ENCODE measurements around the gene ZMYM4. TPM values are rescaled to one million over a fixed set of nuclear protein-coding genes. Genes with fewer than 3 reads are reported as not detected.

Gene ZMYM4
- polyA plus RNA-seq, 1 donor (not counting 4 experiments of a cell fraction or from before 2014, with no cell fraction given) = 24.8 TPM

GRCh38 chr1:35453031-35453430, 184.5 kb downstream of the ZMYM4 start:
- DNase-seq (ENCODE audit: low read depth, low spot score) = no peak
- Histone ChIP-seq H3K4me2 (ENCODE audit: control insufficient read depth, extremely low read depth, insufficient read depth, low read depth, low read length) (no peak overlapping the region), H3K4me3 (ENCODE audit: control insufficient read depth in 2 of 3, extremely low read depth in 1 of 3, insufficient read depth in 2 of 3, low read depth in 1 of 3, low read length in 3 of 3) (no peak overlapping the region), H3K9me3 (ENCODE audit: control insufficient read depth, low read depth, low read length) (no peaks in the 10 kb centered on the region), H2AFZ (ENCODE audit: control insufficient read depth, low read length) (no peak overlapping the region), H3K27ac (ENCODE audit: control insufficient read depth, insufficient read depth, low read length) (no peak overlapping the region), H3K9ac (ENCODE audit: control insufficient read depth, extremely low read depth, insufficient read depth, low read length) (no peak overlapping the region), H3K36me3 (ENCODE audit: control insufficient read depth in 2 of 2, extremely low read depth in 1 of 2, insufficient read depth in 2 of 2, low read length in 2 of 2) (peaks cover 16% of the 10 kb centered on the region in 2 experiments), H3K27me3 (ENCODE audit: control insufficient read depth, extremely low read depth, insufficient read depth, low read length) (no peaks in the 10 kb centered on the region), H4K20me1 (ENCODE audit: control insufficient read depth, extremely low read depth, insufficient read depth, low read length) (no peaks in the 10 kb centered on the region), H3K9me1 (ENCODE audit: control insufficient read depth, extremely low read depth, insufficient read depth, low read length) (peaks cover 2% of the 10 kb centered on the region), H3K4me1 (ENCODE audit: control insufficient read depth, extremely low read depth, insufficient read depth, low read length) (peaks cover 22% of the 10 kb centered on the region), H3K79me2 (ENCODE audit: control insufficient read depth, insufficient read depth, low read length) (no peaks in the 10 kb centered on the region)
- dilution Hi-C loops (cut with MboI; ENCODE audit: extremely low pct_ligation_motif_present, low sequenced_read_pairs) = no loop called here
- FAIRE-seq = no peak
- no peak for TF ChIP-seq EZH2 (IDR thresholded peaks at IDR 0.05; ENCODE audit: low read length)
- no peak for TF ChIP-seq CTCF (optimal IDR thresholded peaks at IDR 0.05 in 1 of 3, IDR thresholded peaks at IDR 0.05 in 1 of 3, conservative IDR thresholded peaks at IDR 0.05 in 1 of 3; ENCODE audit: extremely low read depth in 1 of 3, insufficient read depth in 2 of 3, low read length in 3 of 3)

- Histone ChIP-seq H3K9me3 (ENCODE audit: control insufficient read depth, low read depth, low read length) (no peaks in the 10 kb centered on the region), H3K4me2 (ENCODE audit: control insufficient read depth, extremely low read depth, insufficient read depth, low read depth, low read length) (no peak overlapping the region), H2AFZ (ENCODE audit: control insufficient read depth, low read length) (no peak overlapping the region), H3K4me1 (ENCODE audit: control insufficient read depth, extremely low read depth, insufficient read depth, low read length) (peaks cover 11% of the 10 kb centered on the region), H3K27ac (ENCODE audit: control insufficient read depth, insufficient read depth, low read length) (no peak overlapping the region), H4K20me1 (ENCODE audit: control insufficient read depth, extremely low read depth, insufficient read depth, low read length) (no peaks in the 10 kb centered on the region), H3K36me3 (ENCODE audit: control insufficient read depth in 2 of 2, extremely low read depth in 1 of 2, insufficient read depth in 2 of 2, low read length in 2 of 2) (peaks cover 16% of the 10 kb centered on the region in 2 experiments), H3K9ac (ENCODE audit: control insufficient read depth, extremely low read depth, insufficient read depth, low read length) (no peak overlapping the region), H3K4me3 (ENCODE audit: control insufficient read depth in 2 of 3, extremely low read depth in 1 of 3, insufficient read depth in 2 of 3, low read depth in 1 of 3, low read length in 3 of 3) (no peak overlapping the region), H3K79me2 (ENCODE audit: control insufficient read depth, insufficient read depth, low read length) (no peaks in the 10 kb centered on the region), H3K9me1 (ENCODE audit: control insufficient read depth, extremely low read depth, insufficient read depth, low read length) (no peaks in the 10 kb centered on the region), H3K27me3 (ENCODE audit: control insufficient read depth, extremely low read depth, insufficient read depth, low read length) (no peaks in the 10 kb centered on the region)
- no peak for TF ChIP-seq EZH2 (IDR thresholded peaks at IDR 0.05; ENCODE audit: low read length)
- no peak for TF ChIP-seq CTCF (optimal IDR thresholded peaks at IDR 0.05 in 1 of 3, IDR thresholded peaks at IDR 0.05 in 1 of 3, conservative IDR thresholded peaks at IDR 0.05 in 1 of 3; ENCODE audit: extremely low read depth in 1 of 3, insufficient read depth in 2 of 3, low read length in 3 of 3)
- dilution Hi-C loops (cut with MboI; ENCODE audit: extremely low pct_ligation_motif_present, low sequenced_read_pairs) = no loop called here
- DNase-seq (ENCODE audit: low read depth, low spot score) (no peak), FAIRE-seq (no peak)
Measured at GRCh38 chr1:35454176-35454575, 185.7 kb downstream of the ZMYM4 start.
